ENCODE results near the gene SUN5. TPM values are rescaled to one million over a fixed set of nuclear protein-coding genes. Genes with fewer than 3 reads are reported as not detected.

Gene SUN5
- total RNA-seq, 1 donor = not detected

DNA sequence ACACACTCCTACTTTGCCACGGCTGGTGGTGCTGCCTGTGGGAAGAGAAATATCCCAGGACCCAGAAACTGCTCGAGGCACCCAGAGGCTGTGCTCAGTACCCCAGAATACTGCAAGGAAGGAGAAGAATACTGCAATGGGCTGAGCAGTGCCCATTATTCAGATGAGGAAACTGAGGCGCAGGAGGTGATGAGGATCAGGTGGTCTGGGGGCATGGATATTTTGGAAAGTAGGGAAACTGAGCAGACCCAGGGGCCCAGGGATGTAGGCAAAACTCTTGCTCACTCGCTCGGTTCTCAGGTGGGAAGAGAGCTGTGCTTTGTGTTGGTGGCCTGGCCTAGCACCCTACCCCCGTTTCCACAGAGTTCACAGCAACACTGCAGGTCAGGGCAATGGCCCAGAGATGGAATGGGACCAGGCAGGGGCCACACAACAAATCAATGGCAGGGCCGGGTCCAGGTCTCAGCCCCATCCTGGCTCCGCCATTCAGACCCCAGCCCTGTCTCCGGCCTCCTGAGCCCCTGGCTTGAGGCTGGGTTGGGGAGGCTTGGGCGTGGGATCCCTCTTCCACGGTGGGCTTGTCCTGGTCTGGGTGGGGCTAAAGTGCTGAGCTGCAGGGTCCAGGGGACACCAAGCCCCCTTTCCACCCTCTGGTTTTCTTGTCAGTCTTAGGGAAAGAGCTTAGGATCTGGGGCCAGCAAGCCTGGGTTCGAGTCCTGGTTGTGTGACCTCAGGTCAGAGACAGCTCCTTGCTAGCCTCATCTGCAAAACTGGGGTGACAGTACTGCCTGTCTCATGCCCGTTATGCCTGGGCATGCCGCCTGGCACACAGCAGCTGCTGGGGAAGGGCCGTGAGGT is 33.9 kb downstream of the SUN5 start:
- H3K4me3 ChIP-seq (ENCODE audit: insufficient read depth, low read length) = no peak overlapping the region
- H2AFZ ChIP-seq (ENCODE audit: low read length) = no peak overlapping the region
- H3K27me3 ChIP-seq (ENCODE audit: insufficient read depth, low read length) = no peaks in the 10 kb centered on the region
- no peaks in the 10 kb centered on the region for H4K20me1 ChIP-seq (ENCODE audit: insufficient read depth, low read length)
- H3K4me1 ChIP-seq (ENCODE audit: insufficient read depth, low read length) = peaks cover 5% of the 10 kb centered on the region
- no peaks in the 10 kb centered on the region for H3K9me3 ChIP-seq (ENCODE audit: low read depth, low read length)
- no peak for DNase-seq (ENCODE audit: insufficient read length, low spot score, missing footprints)
- no peak overlapping the region for H3K4me2 ChIP-seq (ENCODE audit: insufficient read depth, low read length)
- no peak overlapping the region for H3K27ac ChIP-seq (ENCODE audit: low read depth, low read length)
- H3K79me2 ChIP-seq (ENCODE audit: insufficient read depth, low read length) = no peaks in the 10 kb centered on the region
- TF ChIP-seq, protein P1, sequence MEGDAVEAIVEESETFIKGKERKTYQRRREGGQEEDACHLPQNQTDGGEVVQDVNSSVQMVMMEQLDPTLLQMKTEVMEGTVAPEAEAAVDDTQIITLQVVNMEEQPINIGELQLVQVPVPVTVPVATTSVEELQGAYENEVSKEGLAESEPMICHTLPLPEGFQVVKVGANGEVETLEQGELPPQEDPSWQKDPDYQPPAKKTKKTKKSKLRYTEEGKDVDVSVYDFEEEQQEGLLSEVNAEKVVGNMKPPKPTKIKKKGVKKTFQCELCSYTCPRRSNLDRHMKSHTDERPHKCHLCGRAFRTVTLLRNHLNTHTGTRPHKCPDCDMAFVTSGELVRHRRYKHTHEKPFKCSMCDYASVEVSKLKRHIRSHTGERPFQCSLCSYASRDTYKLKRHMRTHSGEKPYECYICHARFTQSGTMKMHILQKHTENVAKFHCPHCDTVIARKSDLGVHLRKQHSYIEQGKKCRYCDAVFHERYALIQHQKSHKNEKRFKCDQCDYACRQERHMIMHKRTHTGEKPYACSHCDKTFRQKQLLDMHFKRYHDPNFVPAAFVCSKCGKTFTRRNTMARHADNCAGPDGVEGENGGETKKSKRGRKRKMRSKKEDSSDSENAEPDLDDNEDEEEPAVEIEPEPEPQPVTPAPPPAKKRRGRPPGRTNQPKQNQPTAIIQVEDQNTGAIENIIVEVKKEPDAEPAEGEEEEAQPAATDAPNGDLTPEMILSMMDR (IDR thresholded peaks at IDR 0.05; ENCODE audit: extremely low read depth, low read depth, low read length) = no peak
- no peaks in the 10 kb centered on the region for H3K36me3 ChIP-seq (ENCODE audit: insufficient read depth, low read length)

DNA sequence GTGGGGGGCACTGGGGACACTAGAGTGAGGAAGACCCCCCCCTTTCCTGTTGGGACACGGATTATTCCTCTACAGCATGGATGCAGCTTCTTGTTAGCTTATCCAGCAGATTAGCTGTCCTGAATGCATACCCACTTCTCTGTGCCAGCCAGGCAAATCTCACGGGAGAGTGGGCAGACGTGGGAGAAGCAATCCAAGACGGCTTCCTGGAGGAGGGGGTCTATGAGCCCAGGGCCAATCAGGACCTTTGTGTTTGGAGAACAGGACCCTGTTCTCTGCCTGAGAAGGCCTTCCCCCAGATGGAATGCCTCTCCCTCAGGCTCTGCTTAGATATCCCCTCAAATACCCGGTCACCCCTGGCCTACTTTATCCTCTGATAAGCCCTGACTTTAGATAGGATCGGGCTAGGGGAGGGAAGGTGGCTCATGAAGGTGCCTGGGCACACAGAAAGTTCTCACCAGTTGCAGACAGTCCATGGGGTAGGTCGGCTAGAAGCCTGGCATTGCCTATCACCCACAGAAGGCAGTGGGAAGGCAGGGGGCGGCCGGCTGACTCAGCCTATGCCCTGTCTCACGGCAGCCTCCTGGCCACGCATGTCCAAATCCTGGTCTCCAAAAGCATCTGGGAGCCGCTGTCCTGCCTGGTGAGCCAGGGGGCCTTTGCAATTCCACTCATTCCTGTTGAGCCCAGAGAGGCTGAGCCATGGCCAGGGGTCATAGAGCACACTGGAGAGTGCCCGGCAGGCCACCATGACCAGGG is 34.7 kb downstream of the SUN5 start:
- Histone ChIP-seq H3K4me3 (ENCODE audit: insufficient read depth, low read length) (no peak overlapping the region), H3K4me2 (ENCODE audit: insufficient read depth, low read length) (no peak overlapping the region), H3K27ac (ENCODE audit: low read depth, low read length) (no peak overlapping the region), H4K20me1 (ENCODE audit: insufficient read depth, low read length) (no peaks in the 10 kb centered on the region), H3K36me3 (ENCODE audit: insufficient read depth, low read length) (no peaks in the 10 kb centered on the region), H3K4me1 (ENCODE audit: insufficient read depth, low read length) (peaks cover 5% of the 10 kb centered on the region), H3K9me3 (ENCODE audit: low read depth, low read length) (no peaks in the 10 kb centered on the region), H3K79me2 (ENCODE audit: insufficient read depth, low read length) (no peaks in the 10 kb centered on the region), H2AFZ (ENCODE audit: low read length) (no peak overlapping the region), H3K27me3 (ENCODE audit: insufficient read depth, low read length) (no peaks in the 10 kb centered on the region)
- TF ChIP-seq, protein P1 (IDR thresholded peaks at IDR 0.05; ENCODE audit: extremely low read depth, low read depth, low read length) = no peak
- no peak for DNase-seq (ENCODE audit: insufficient read length, low spot score, missing footprints)

DNA sequence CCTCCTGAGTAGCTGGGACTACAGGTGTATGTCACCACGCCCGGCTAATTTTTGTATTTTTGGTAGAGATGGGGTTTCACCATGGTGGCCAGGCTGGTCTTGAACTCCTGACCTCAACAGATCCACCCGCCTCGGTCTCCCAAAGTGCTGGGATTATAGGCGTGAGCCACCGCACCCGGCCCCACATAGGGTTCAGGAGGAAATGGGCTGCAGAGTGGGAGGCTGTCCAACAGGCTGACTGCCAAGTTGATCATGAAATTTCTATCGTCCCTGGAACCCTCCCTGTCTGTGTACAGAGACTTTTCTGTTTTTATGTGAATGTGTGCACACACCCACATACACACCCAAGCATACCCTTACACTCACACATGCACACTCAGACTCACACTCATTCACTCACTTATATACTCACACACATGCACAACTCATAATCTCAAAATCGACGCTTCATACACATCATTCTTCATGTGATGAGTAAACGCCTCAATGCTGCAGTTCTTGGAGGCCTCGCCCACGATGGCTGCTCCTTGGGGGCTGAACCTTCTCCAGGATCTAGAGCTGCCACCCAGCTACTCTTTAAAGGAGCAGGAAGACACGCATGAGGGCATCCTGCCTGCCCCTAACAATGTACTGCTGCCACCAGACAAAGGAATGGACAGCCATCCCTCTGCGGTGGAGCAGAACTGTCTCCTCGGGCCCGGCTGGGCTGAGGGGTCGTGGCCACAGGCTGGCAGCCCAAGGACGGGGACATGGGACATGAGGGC is 35.6 kb downstream of the SUN5 start:
- no peak overlapping the region for H2AFZ ChIP-seq (ENCODE audit: low read length)
- H3K4me1 ChIP-seq (ENCODE audit: insufficient read depth, low read length) = peaks cover 5% of the 10 kb centered on the region
- no peak overlapping the region for H3K4me3 ChIP-seq (ENCODE audit: insufficient read depth, low read length)
- no peak overlapping the region for H3K27ac ChIP-seq (ENCODE audit: low read depth, low read length)
- H4K20me1 ChIP-seq (ENCODE audit: insufficient read depth, low read length) = no peaks in the 10 kb centered on the region
- peak; percentile 90 for DNase-seq (ENCODE audit: insufficient read length, low spot score, missing footprints)
- no peak overlapping the region for H3K4me2 ChIP-seq (ENCODE audit: insufficient read depth, low read length)
- no peaks in the 10 kb centered on the region for H3K79me2 ChIP-seq (ENCODE audit: insufficient read depth, low read length)
- TF ChIP-seq, protein P1 (IDR thresholded peaks at IDR 0.05; ENCODE audit: extremely low read depth, low read depth, low read length) = no peak
- H3K9me3 ChIP-seq (ENCODE audit: low read depth, low read length) = no peaks in the 10 kb centered on the region
- H3K36me3 ChIP-seq (ENCODE audit: insufficient read depth, low read length) = no peaks in the 10 kb centered on the region
- H3K27me3 ChIP-seq (ENCODE audit: insufficient read depth, low read length) = no peaks in the 10 kb centered on the region
